AG04450 (cell line): ENCODE measurements around the gene CTNS. TPM values are rescaled to one million over a fixed set of nuclear protein-coding genes. Genes with fewer than 3 reads are reported as not detected.

Source experiments
- CTCF ChIA-PET: fragments of 300-600, 350-600 bp; formaldehyde crosslinking; extraction: SDS; loops from one replicate; lab custom pipeline; 2022; ENCODE audit warnings: antibody characterized with exemption, inconsistent platforms; lab: Charles Lee
- POLR2A ChIA-PET: fragments of 350-600 bp; formaldehyde crosslinking; extraction: SDS; loops from one replicate; lab custom pipeline; 2021; ENCODE audit warnings: antibody characterized with exemption, inconsistent platforms; lab: Yijun Ruan, JAX
- DNase-seq: peaks from one replicate; pipeline ENCODE4 v3.0.0-alpha.2; 2011; ENCODE audit warnings: low read depth, low spot score
- H3K27ac ChIP-seq: one replicate; pipeline ENCODE4 v1.5.1; 2012; ENCODE audit warnings: low read depth, low read length, control low read depth
- H3K27me3 ChIP-seq: one replicate; pipeline ENCODE4 v1.6.0; 2012; ENCODE audit warnings: low read length; ENCODE audit not compliant: control insufficient read depth, insufficient read depth
- H3K4me3 ChIP-seq: 2 replicates; pipeline ENCODE4 v1.5.1; 2011; ENCODE audit warnings: mild to moderate bottlenecking, low read depth, low read length, control low read depth
- H3K9me3 ChIP-seq: 2 replicates; pipeline ENCODE4 v1.5.1; 2012; ENCODE audit warnings: low read length; ENCODE audit not compliant: control insufficient read depth, insufficient read depth
- CTCF ChIP-seq: IDR thresholded peaks from 2 replicates; pipeline ENCODE4 v1.5.1; 2011; ENCODE audit warnings: low read depth, low read length, control low read depth, inconsistent platforms
- polyA plus RNA-seq: library from polyadenylated mRNA; depleted of rRNA; stranded (reverse); fragments of >200 nt; gene quantifications from 2 replicates; pipeline ENCODE4 v1.2.3, GENCODE V29; 2011

CTNS gene
- polyA plus RNA-seq, 1 experiment: 4.2 TPM

DNA sequence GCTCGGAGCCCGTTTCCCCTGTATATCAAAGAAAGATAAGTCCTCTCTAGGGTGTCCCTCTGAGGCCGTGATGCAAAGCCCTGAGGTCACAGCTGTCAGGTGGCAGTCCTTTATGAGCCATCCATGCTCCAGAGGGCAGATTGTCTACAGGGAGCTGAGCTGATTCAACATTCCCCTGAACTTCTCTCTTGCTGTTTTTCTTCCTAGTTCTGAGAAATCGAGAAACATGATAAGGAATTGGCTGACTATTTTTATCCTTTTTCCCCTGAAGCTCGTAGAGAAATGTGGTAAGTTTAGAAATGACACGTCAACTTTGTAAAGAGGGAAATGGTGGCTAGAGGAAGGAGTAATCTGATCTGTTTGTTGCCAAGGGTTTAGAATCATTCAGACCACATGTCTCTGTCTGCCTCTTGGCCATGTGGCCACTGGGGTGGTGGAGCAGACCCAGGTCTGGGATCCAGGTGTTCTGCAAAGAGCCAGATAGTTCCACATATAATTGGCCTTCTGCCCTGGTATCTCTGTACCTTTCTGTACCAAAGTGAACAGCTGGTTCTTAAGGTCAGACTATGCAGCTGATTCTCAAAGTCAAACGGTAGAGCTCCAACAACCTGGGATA lies 3.5 kb downstream of the CTNS start:
- Histone ChIP-seq H3K9me3 (no peaks in the 10 kb centered on the region), H3K27me3 (no peaks in the 10 kb centered on the region), H3K4me3 (no peak overlapping the region), H3K27ac (peak overlapping the region; percentile 68)
- ChIA-PET CTCF (interaction anchor here (1.3 kb wide), 1 partner anchor 9 kb away, joined by 4 read pairs; no protein-coding TSS in a partner anchor), POLR2A (interaction anchor here (0.7 to 1.4 kb wide), 2 partner anchors 23 to 28 kb away, joined by 3 read pairs; partner anchors contain the start of gene TAX1BP3)
- no peak for TF ChIP-seq CTCF
- no peak for DNase-seq

DNA sequence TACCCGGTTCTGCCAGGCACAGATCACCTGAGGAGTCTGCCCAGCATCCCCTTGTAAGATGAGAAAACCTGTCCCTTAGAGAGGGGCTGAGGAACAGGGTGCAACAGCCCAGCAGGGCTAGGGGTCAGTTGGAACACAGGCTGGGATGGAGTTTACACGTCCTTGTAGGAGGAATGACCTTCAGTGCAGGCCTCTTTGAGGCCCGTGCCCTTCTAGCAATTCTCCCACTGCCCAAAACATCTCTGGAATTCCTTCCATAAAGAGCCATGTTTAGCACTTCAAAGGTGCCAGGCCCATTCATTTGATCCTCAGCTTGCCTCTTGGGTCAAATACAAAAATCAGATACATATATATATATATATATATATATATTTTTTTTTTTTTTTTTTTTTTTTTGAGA lies 4.5 kb downstream of the CTNS start:
- DNase-seq: no peak
- TF ChIP-seq CTCF: no peak

GRCh38 chr17:3641717-3642486 lies 5.3 kb downstream of the CTNS start:
- CTCF ChIA-PET: no interaction called here
- Histone ChIP-seq H3K27me3 (no peaks in the 10 kb centered on the region), H3K27ac (no peak overlapping the region), H3K4me3 (no peak overlapping the region), H3K9me3 (no peaks in the 10 kb centered on the region)
- no peak for TF ChIP-seq CTCF
- no peak for DNase-seq
- POLR2A ChIA-PET: no interaction called here

More for the DNA sequence above, 4.5 kb downstream of the CTNS start:
- Histone ChIP-seq H3K27ac (no peak overlapping the region), H3K4me3 (no peak overlapping the region), H3K9me3 (no peaks in the 10 kb centered on the region), H3K27me3 (no peaks in the 10 kb centered on the region)
- ChIA-PET CTCF (interaction anchor here (1.3 kb wide), 1 partner anchor 8 kb away, joined by 4 read pairs; no protein-coding TSS in a partner anchor), POLR2A (no interaction called here)

GRCh38 chr17:3643889-3644349 lies 7.4 kb downstream of the CTNS start:
- CTCF ChIA-PET: interaction anchor here (1.6 kb wide), 1 partner anchor 596 kb away, joined by 6 read pairs; no protein-coding TSS in a partner anchor
- Histone ChIP-seq H3K27me3 (no peaks in the 10 kb centered on the region), H3K9me3 (no peaks in the 10 kb centered on the region), H3K4me3 (no peak overlapping the region), H3K27ac (no peak overlapping the region)
- no peak for DNase-seq
- POLR2A ChIA-PET: interaction anchor here (0.5 to 1.5 kb wide), 2 partner anchors 24 to 500 kb away, joined by 4 to 6 read pairs; no protein-coding TSS in a partner anchor
- no peak for TF ChIP-seq CTCF
